Measurements from ENCODE around the gene CLK2.
A peak's percentile ranks its signal among the peaks of the same experiment; 100 is the strongest.

DNA sequence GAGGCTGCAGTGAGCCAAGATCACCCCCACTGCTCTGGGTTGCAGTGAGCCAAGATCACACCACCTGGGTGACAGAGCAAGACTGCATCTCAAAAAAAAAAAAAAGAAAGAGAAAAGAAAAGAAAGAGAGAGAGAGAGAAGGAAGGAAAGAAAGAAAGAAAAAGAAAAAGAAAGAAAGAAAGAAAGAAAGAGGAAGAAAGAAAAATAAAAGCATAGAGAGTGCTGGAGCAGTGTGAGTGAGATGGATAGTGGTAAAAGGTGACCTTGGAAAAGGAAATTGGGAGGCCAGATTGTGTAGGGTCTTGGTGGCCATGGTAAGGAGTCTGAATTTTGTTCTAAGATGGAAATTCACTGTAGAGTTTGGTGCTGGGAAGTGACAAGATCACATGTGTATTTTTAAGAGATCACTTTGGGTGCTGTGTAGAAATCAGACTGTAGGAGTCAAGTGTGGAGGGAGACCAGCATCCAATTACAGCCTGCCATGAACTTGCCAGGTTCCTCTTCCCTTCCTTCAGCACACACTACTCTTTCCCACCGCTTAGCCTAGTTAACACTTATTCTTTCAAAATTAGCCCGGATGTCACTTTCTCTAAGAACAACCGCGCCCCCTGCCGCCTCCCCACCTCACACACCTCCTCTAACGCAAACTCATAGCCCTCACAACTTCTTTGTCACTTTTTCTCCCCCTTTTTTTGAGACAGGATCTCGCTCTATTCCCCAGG lies 47.0 kb downstream of the CLK2 start:
- TF ChIP-seq, protein P1, sequence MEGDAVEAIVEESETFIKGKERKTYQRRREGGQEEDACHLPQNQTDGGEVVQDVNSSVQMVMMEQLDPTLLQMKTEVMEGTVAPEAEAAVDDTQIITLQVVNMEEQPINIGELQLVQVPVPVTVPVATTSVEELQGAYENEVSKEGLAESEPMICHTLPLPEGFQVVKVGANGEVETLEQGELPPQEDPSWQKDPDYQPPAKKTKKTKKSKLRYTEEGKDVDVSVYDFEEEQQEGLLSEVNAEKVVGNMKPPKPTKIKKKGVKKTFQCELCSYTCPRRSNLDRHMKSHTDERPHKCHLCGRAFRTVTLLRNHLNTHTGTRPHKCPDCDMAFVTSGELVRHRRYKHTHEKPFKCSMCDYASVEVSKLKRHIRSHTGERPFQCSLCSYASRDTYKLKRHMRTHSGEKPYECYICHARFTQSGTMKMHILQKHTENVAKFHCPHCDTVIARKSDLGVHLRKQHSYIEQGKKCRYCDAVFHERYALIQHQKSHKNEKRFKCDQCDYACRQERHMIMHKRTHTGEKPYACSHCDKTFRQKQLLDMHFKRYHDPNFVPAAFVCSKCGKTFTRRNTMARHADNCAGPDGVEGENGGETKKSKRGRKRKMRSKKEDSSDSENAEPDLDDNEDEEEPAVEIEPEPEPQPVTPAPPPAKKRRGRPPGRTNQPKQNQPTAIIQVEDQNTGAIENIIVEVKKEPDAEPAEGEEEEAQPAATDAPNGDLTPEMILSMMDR (IDR thresholded peaks at IDR 0.05; ENCODE audit: control extremely low read depth in 1 of 3, insufficient read depth in 1 of 3, low read depth in 1 of 3, low read length in 3 of 3), result peak; percentile 39 to 67 (median 48)
- no peak for TF ChIP-seq EP300 (IDR thresholded peaks at IDR 0.05; ENCODE audit: borderline replicate concordance in 1 of 2, low read depth in 2 of 2, low read length in 2 of 2)

Data from H1 (cell line).